ENCODE measurements around the gene TOMM7.

DNA sequence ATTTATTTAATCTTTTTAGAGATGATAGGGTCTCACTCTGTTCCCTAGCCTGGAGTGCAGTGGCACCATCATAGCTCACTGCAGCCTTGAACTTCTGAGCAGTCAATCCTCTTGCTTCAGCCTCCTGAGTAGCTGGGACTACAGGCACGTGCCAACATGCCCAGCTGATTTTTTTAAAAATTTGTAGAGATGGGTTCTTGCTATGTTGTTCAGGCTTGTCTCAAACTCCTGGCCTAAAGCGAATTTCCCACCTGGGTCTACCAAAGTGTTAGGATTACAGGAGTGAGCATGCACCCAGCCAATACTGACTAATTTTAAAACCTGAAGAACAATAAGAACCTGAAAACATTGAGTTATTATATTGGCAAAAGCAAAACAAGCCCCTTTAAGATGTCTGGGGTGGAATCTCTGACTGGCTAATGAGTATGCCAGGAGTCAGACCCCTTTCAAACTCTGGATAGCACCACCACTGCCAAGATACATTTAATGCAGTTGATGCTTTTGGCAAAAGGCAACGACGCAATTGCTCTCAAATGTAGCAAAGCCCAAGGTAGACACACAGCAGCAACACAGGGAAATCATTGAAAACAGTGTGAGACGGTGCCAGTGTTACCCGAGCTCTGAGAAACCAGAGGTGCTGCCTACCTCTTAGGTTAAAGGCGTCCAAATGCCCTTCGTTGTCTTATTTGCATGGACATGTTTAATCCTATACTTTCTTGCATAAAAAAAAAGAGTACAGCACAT lies 40.7 kb upstream of the TOMM7 start:
- TF ChIP-seq, protein P1, sequence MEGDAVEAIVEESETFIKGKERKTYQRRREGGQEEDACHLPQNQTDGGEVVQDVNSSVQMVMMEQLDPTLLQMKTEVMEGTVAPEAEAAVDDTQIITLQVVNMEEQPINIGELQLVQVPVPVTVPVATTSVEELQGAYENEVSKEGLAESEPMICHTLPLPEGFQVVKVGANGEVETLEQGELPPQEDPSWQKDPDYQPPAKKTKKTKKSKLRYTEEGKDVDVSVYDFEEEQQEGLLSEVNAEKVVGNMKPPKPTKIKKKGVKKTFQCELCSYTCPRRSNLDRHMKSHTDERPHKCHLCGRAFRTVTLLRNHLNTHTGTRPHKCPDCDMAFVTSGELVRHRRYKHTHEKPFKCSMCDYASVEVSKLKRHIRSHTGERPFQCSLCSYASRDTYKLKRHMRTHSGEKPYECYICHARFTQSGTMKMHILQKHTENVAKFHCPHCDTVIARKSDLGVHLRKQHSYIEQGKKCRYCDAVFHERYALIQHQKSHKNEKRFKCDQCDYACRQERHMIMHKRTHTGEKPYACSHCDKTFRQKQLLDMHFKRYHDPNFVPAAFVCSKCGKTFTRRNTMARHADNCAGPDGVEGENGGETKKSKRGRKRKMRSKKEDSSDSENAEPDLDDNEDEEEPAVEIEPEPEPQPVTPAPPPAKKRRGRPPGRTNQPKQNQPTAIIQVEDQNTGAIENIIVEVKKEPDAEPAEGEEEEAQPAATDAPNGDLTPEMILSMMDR (IDR thresholded peaks at IDR 0.05; ENCODE audit: low read depth, low read length, poor library complexity, severe bottlenecking) = no peak
- TF ChIP-seq EZH2phosphoT487 (IDR thresholded peaks at IDR 0.05; ENCODE audit: borderline replicate concordance, low read length) = no peak

Data from DOHH2 (cell line).